Suprapubic skin (tissue), 4 donors: ENCODE data around the gene ASB6.

Experiments
- EP300 ChIP-seq: sonication (generic); formaldehyde crosslinking; IDR thresholded peaks from one replicate; pipeline ENCODE4 v1.6.1; 2017; ENCODE audit warnings: antibody characterized with exemption
- POLR2A ChIP-seq, 2 donors: fragments of 450-650 bp; IDR thresholded peaks; one replicate each; pipeline ENCODE4 v1.6.1; 2017; ENCODE audit warnings: antibody characterized with exemption in 2 of 2, mild to moderate bottlenecking in 2 of 2, moderate library complexity in 2 of 2
- POLR2AphosphoS5 ChIP-seq, 3 donors: sonication (generic); formaldehyde crosslinking; IDR thresholded peaks; one replicate each; pipeline ENCODE4 v1.6.1; 2017; ENCODE audit warnings: antibody characterized with exemption in 3 of 3
- TF ChIP-seq, protein P1 (sequence below), 2 donors: fragments of 200-600 bp in 1 of 2; fragments of 450-650 bp in 1 of 2; sonication (generic) in 1 of 2; IDR thresholded peaks; one replicate each; pipeline ENCODE4 v1.5.1; 2016 to 2019; ENCODE audit warnings: antibody characterized with exemption in 2 of 2, mild to moderate bottlenecking in 1 of 2, moderate library complexity in 1 of 2

GRCh38 chr9:129676975-129677374 is 35.0 kb upstream of the ASB6 start:
- TF ChIP-seq, protein P1, sequence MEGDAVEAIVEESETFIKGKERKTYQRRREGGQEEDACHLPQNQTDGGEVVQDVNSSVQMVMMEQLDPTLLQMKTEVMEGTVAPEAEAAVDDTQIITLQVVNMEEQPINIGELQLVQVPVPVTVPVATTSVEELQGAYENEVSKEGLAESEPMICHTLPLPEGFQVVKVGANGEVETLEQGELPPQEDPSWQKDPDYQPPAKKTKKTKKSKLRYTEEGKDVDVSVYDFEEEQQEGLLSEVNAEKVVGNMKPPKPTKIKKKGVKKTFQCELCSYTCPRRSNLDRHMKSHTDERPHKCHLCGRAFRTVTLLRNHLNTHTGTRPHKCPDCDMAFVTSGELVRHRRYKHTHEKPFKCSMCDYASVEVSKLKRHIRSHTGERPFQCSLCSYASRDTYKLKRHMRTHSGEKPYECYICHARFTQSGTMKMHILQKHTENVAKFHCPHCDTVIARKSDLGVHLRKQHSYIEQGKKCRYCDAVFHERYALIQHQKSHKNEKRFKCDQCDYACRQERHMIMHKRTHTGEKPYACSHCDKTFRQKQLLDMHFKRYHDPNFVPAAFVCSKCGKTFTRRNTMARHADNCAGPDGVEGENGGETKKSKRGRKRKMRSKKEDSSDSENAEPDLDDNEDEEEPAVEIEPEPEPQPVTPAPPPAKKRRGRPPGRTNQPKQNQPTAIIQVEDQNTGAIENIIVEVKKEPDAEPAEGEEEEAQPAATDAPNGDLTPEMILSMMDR (IDR thresholded peaks at IDR 0.05) = no peak
- TF ChIP-seq POLR2A (IDR thresholded peaks at IDR 0.05) (no peak), POLR2AphosphoS5 (IDR thresholded peaks at IDR 0.05) (peak in 1 of 3 donors; percentile 10), EP300 (no peak)
